ENCODE results near the gene DCAF5.

The DCAF5 gene

GRCh38 chr14:69133206-69134125, 19.5 kb downstream of the DCAF5 start:
- no peak for DNase-seq (ENCODE audit: low spot score)
- Histone ChIP-seq H3K36me3 (ENCODE audit: low read depth) (peaks cover 8% of the 10 kb centered on the region; the same call in 1 of the 2 replicates), H3K27me3 (ENCODE audit: insufficient read depth, poor library complexity, severe bottlenecking) (no peaks in the 10 kb centered on the region), H3K9me3 (ENCODE audit: severe bottlenecking) (no peaks in the 10 kb centered on the region), H3K4me3 (ENCODE audit: severe bottlenecking) (no peak overlapping the region), H3K27ac (ENCODE audit: poor library complexity, severe bottlenecking) (peak overlapping the region; percentile 17), H3K4me1 (ENCODE audit: insufficient read depth, poor library complexity, severe bottlenecking) (peaks cover 38% of the 10 kb centered on the region)
- TF ChIP-seq CTCF (IDR thresholded peaks at IDR 0.05; ENCODE audit: poor library complexity, severe bottlenecking) = no peak
- peak; percentile 56 for ATAC-seq (ENCODE audit: low read depth)

- Histone ChIP-seq H3K4me1 (ENCODE audit: insufficient read depth, poor library complexity, severe bottlenecking) (peaks cover 33% of the 10 kb centered on the region), H3K27me3 (ENCODE audit: insufficient read depth, poor library complexity, severe bottlenecking) (no peaks in the 10 kb centered on the region), H3K27ac (ENCODE audit: poor library complexity, severe bottlenecking) (peak overlapping the region; percentile 17), H3K9me3 (ENCODE audit: severe bottlenecking) (no peaks in the 10 kb centered on the region), H3K36me3 (ENCODE audit: low read depth) (peaks cover 8% of the 10 kb centered on the region; the same call in 1 of the 2 replicates), H3K4me3 (ENCODE audit: severe bottlenecking) (no peak overlapping the region)
- TF ChIP-seq CTCF (IDR thresholded peaks at IDR 0.05; ENCODE audit: poor library complexity, severe bottlenecking) = no peak
- DNase-seq (ENCODE audit: low spot score) (no peak), ATAC-seq (ENCODE audit: low read depth) (no peak)
Observed at GRCh38 chr14:69132513-69133181, 20.3 kb downstream of the DCAF5 start.

GRCh38 chr14:69131176-69131575, 21.7 kb downstream of the DCAF5 start:
- ATAC-seq (ENCODE audit: low read depth) (no peak), DNase-seq (ENCODE audit: low spot score) (no peak)
- H3K4me1 ChIP-seq (ENCODE audit: insufficient read depth, poor library complexity, severe bottlenecking) = peaks cover 33% of the 10 kb centered on the region
- no peaks in the 10 kb centered on the region for H3K27me3 ChIP-seq (ENCODE audit: insufficient read depth, poor library complexity, severe bottlenecking)
- H3K27ac ChIP-seq (ENCODE audit: poor library complexity, severe bottlenecking) = no peak overlapping the region
- no peaks in the 10 kb centered on the region for H3K9me3 ChIP-seq (ENCODE audit: severe bottlenecking)
- TF ChIP-seq CTCF (IDR thresholded peaks at IDR 0.05; ENCODE audit: poor library complexity, severe bottlenecking) = no peak
- no peak overlapping the region for H3K4me3 ChIP-seq (ENCODE audit: severe bottlenecking)
- 0 out of 2 replicates have a peak, but pooled peaks cover 4% of the 10 kb centered on the region for H3K36me3 ChIP-seq (ENCODE audit: low read depth)

- H3K36me3 ChIP-seq (ENCODE audit: low read depth) = 0 out of 2 replicates have a peak, but pooled peaks cover 4% of the 10 kb centered on the region
- no peak overlapping the region for H3K27ac ChIP-seq (ENCODE audit: poor library complexity, severe bottlenecking)
- peaks cover 32% of the 10 kb centered on the region for H3K4me1 ChIP-seq (ENCODE audit: insufficient read depth, poor library complexity, severe bottlenecking)
- peak; percentile 99 for TF ChIP-seq CTCF (IDR thresholded peaks at IDR 0.05; ENCODE audit: poor library complexity, severe bottlenecking)
- H3K4me3 ChIP-seq (ENCODE audit: severe bottlenecking) = no peak overlapping the region
- no peaks in the 10 kb centered on the region for H3K9me3 ChIP-seq (ENCODE audit: severe bottlenecking)
- ATAC-seq (ENCODE audit: low read depth) (peak; percentile 80), DNase-seq (ENCODE audit: low spot score) (no peak)
- no peaks in the 10 kb centered on the region for H3K27me3 ChIP-seq (ENCODE audit: insufficient read depth, poor library complexity, severe bottlenecking)
Observed at GRCh38 chr14:69129264-69129880, 23.5 kb downstream of the DCAF5 start.
